ENCODE measurements around the gene MRPL32.

MRPL32 gene

GRCh38 chr7:42972699-42973500 is 40.7 kb downstream of the MRPL32 start:
- DNase-seq: no peak

GRCh38 chr7:42976371-42976770 is 44.2 kb downstream of the MRPL32 start:
- no peak for DNase-seq

- no peak for DNase-seq
These were observed 46.3 kb downstream of the MRPL32 start for GRCh38 chr7:42978496-42978895.

- DNase-seq: no peak
These were observed 47.9 kb downstream of the MRPL32 start for GRCh38 chr7:42980084-42980483.

GRCh38 chr7:42980514-42980913 is 48.3 kb downstream of the MRPL32 start:
- DNase-seq: no peak

GRCh38 chr7:42981601-42982000 is 49.4 kb downstream of the MRPL32 start:
- no peak for DNase-seq

- no peak for DNase-seq
These were observed 50.5 kb downstream of the MRPL32 start for GRCh38 chr7:42982604-42983115.

GRCh38 chr7:42984137-42984536 is 52.0 kb downstream of the MRPL32 start:
- no peak for DNase-seq

- no peak for DNase-seq
These were observed 54.0 kb downstream of the MRPL32 start for GRCh38 chr7:42986213-42986612.

- no peak for DNase-seq
These were observed 54.6 kb downstream of the MRPL32 start for GRCh38 chr7:42986781-42987248.

All from NCI-H1105 treated with DMSO at 0.1 percent for 48 hours (cell line).